ENCODE measurements around the gene GPR17.

GPR17 gene

GRCh38 chr2:127642706-127643438 lies 3.1 kb upstream of the GPR17 start:
- DNase-seq: no peak

GRCh38 chr2:127643439-127644065 lies 2.4 kb upstream of the GPR17 start:
- DNase-seq: no peak

GRCh38 chr2:127644066-127645025 lies 1.6 kb upstream of the GPR17 start:
- DNase-seq: no peak

GRCh38 chr2:127645026-127645394 lies 943 bp upstream of the GPR17 start:
- no peak for DNase-seq

- no peak for DNase-seq
Observed at GRCh38 chr2:127646487-127647241, 711 bp downstream of the GPR17 start.

- no peak for DNase-seq
Observed at GRCh38 chr2:127647242-127648190, 1.6 kb downstream of the GPR17 start.

GRCh38 chr2:127648321-127648720 lies 2.4 kb downstream of the GPR17 start:
- DNase-seq: no peak

GRCh38 chr2:127649100-127649611 lies 3.2 kb downstream of the GPR17 start:
- no peak for DNase-seq

GRCh38 chr2:127649684-127650040 lies 3.7 kb downstream of the GPR17 start:
- peak; percentile 79 to 80 for DNase-seq

- no peak for DNase-seq
Observed at GRCh38 chr2:127650041-127650784, 4.3 kb downstream of the GPR17 start.

- DNase-seq: no peak
Observed at GRCh38 chr2:127650785-127651380, 4.9 kb downstream of the GPR17 start.

GRCh38 chr2:127651381-127651809 lies 5.4 kb downstream of the GPR17 start:
- DNase-seq: no peak

- DNase-seq: no peak
Observed at GRCh38 chr2:127651971-127652550, 6.1 kb downstream of the GPR17 start.

- no peak for DNase-seq
Observed at GRCh38 chr2:127652786-127653357, 6.9 kb downstream of the GPR17 start.

- no peak for DNase-seq
Observed at GRCh38 chr2:127653421-127654083, 7.6 kb downstream of the GPR17 start.

- no peak for DNase-seq
Observed at GRCh38 chr2:127654084-127654837, 8.3 kb downstream of the GPR17 start.

GRCh38 chr2:127654838-127655175 lies 8.9 kb downstream of the GPR17 start:
- no peak for DNase-seq
